Measurements from ENCODE around the gene AHCYL2. TPM values are rescaled to one million over a fixed set of nuclear protein-coding genes. Genes with fewer than 3 reads are reported as not detected.

Gene AHCYL2
- 6.6 and 7.7 TPM in 2 replicates for total RNA-seq (2014; rRNA removed; shearing (Covaris generic))

GRCh38 chr7:129224251-129225205 lies at the start of gene AHCYL2:
TSS of gene AHCYL2 (plus strand) at chr7:129225030.

GRCh38 chr7:129188372-129188891 lies 36.4 kb upstream of the AHCYL2 start, which contains the start of gene SMO:
TSS of gene SMO (plus strand) at chr7:129188633. CDS start at chr7:129189152, 519 bp downstream.

GRCh38 chr7:129433847-129434674 lies 209.2 kb downstream of the AHCYL2 start, which contains the start of gene STRIP2:
TSS of gene STRIP2 (plus strand) at chr7:129434432. CDS start at chr7:129434473, 41 bp downstream.

Small RNA genes lying within 50 kb of the gene (small RNA-seq; reads per million reads assigned to genes)
- gene AC009244.1 (not detected), gene SNRPGP3 (not detected)

Other genes starting within 250 kb of the AHCYL2 start
- gene TNPO3, start 169.9 kb upstream of the AHCYL2 start, total RNA-seq (2014; rRNA removed; shearing (Covaris generic)): 41.9 and 43.8 TPM in 2 replicates
- 3.7 and 4.0 TPM in 2 replicates for gene TSPAN33, start 80.3 kb upstream of the AHCYL2 start, total RNA-seq (2014; rRNA removed; shearing (Covaris generic))
- 14.0 and 15.6 TPM in 2 replicates for gene SMO, start 36.4 kb upstream of the AHCYL2 start, total RNA-seq (2014; rRNA removed; shearing (Covaris generic))
- gene STRIP2, start 209.4 kb downstream of the AHCYL2 start, total RNA-seq (2014; rRNA removed; shearing (Covaris generic)): 5.1 and 7.6 TPM in 2 replicates